GM18861 (cell line): ENCODE measurements around the gene KAT14.
"Not testable (repeated sequence)": the region's sequence is repeated elsewhere in the genome, so short reads cannot be mapped to it uniquely, and the experiment has no call there.

ENCODE experiments used
- ATAC-seq: cut with Tn5 transposase; IDR thresholded peaks from one replicate; pipeline ENCODE4 v1.9.1; 2021; ENCODE audit not compliant: unreplicated experiment

KAT14 gene

DNA sequence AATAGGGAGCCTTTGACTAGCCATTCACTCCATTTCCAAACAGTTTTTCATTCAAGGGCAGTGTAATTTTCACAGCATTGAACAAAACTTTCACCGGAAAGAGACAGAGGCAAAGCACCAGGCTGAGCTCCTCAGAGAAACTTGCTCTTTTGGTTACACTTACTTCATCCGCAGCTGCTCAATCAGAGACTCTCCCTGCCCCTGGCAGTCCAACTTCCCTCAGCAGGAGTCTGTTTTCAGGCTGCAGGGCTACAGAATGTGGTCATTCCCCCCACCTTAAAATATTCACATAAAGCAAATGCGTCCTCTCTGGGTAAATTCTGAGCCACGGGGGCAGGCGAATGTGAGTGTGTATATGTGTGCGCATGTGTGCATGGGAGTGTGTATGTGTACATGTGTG, 80.6 kb downstream of the KAT14 start:
- no peak for ATAC-seq

- no peak for ATAC-seq
Measured at GRCh38 chr20:18223409-18223808, 85.7 kb downstream of the KAT14 start.

DNA sequence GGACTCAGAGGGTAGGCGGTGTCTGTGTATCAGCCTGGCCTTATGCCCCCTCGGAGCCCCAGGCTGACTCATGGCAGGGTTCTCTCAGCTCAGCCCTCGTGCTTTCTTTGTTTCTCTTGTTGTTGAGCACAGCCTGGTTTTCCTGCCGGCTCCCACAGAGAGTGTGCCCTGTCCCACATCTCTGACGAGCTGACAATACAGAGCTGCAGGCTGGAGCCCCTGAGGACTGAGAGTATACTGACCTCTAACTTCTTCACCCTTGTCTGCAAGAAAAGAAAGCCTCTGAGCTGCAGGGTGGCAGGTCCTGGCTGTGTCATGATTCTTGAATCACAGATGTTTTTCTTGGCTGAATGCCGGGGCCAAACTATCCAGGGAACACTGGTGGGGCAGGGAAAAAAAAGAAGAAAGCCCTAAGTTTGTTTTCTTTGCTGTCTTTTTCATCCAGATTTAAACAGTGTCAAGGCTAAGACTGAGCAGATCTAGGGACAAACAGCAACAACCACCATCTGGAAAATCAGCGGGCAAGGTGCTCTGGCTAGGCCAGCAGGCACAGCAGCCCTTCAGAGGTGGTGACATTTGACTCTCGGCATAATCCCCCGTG, 87.4 kb downstream of the KAT14 start:
- ATAC-seq: no peak

GRCh38 chr20:18225632-18226031, 88.0 kb downstream of the KAT14 start:
- no peak for ATAC-seq

DNA sequence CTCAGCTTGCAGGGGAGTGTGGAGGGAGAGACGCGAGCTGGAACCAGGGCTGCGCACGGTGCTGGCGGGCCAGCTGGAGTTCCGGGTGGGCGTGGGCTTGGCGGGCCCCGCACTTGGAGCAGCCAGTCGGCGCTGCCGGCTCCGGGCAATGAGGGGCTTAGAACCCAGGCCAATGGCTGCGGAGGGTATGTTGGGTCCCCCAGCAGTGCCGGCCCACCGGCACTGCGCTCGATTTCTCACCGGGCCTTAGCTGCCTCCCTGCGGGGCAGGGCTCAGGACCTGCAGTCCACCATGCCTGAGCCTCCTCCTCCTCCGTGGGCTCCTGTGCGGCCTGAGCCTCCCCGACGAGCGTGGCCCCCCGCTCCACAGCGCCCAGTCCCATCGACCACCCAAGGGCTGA, 89.1 kb downstream of the KAT14 start:
- ATAC-seq: not testable (repeated sequence)

- ATAC-seq: no peak
Measured at GRCh38 chr20:18233408-18233943, 95.8 kb downstream of the KAT14 start.
